ENCODE data around the gene SLC22A2. TPM values are rescaled to one million over a fixed set of nuclear protein-coding genes. Genes with fewer than 3 reads are reported as not detected.

The SLC22A2 gene
- total and polyA plus RNA-seq, 2 of the 13 experiments (the other 11 are each of a cell fraction or from before 2014, with no cell fraction given), result not detected

- TF ChIP-seq, protein P1, sequence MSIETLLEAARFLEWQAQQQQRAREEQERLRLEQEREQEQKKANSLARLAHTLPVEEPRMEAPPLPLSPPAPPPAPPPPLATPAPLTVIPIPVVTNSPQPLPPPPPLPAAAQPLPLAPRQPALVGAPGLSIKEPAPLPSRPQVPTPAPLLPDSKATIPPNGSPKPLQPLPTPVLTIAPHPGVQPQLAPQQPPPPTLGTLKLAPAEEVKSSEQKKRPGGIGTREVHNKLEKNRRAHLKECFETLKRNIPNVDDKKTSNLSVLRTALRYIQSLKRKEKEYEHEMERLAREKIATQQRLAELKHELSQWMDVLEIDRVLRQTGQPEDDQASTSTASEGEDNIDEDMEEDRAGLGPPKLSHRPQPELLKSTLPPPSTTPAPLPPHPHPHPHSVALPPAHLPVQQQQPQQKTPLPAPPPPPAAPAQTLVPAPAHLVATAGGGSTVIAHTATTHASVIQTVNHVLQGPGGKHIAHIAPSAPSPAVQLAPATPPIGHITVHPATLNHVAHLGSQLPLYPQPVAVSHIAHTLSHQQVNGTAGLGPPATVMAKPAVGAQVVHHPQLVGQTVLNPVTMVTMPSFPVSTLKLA (IDR thresholded peaks at IDR 0.05), result 0 out of 2 replicates have a peak, but pooled peaks have one; percentile 24
- peak; percentile 36; the same call in 1 of the 2 replicates for TF ChIP-seq RAD21 (CRISPR knock-in tag; IDR thresholded peaks at IDR 0.05)
- no peak for TF ChIP-seq ARHGAP35 (CRISPR knock-in tag; IDR thresholded peaks at IDR 0.05; ENCODE audit: borderline replicate concordance)
- peak; percentile 60; the same call in 1 of the 2 replicates for TF ChIP-seq WIZ (CRISPR knock-in tag; IDR thresholded peaks at IDR 0.05)
- TF ChIP-seq FOXO1 (CRISPR knock-in tag; IDR thresholded peaks at IDR 0.05), result peak; percentile 85; the same call in 1 of the 2 replicates
- TF ChIP-seq FOXK2 (IDR thresholded peaks at IDR 0.05), result no peak
- 0 out of 2 replicates have a peak, but pooled peaks have one; percentile 20 for TF ChIP-seq ZFX (CRISPR knock-in tag; IDR thresholded peaks at IDR 0.05; ENCODE audit: low read depth)
- TF ChIP-seq ARNTL (CRISPR knock-in tag; IDR thresholded peaks at IDR 0.05), result 0 out of 2 replicates have a peak, but pooled peaks have one; percentile 36
- TF ChIP-seq, protein P2, sequence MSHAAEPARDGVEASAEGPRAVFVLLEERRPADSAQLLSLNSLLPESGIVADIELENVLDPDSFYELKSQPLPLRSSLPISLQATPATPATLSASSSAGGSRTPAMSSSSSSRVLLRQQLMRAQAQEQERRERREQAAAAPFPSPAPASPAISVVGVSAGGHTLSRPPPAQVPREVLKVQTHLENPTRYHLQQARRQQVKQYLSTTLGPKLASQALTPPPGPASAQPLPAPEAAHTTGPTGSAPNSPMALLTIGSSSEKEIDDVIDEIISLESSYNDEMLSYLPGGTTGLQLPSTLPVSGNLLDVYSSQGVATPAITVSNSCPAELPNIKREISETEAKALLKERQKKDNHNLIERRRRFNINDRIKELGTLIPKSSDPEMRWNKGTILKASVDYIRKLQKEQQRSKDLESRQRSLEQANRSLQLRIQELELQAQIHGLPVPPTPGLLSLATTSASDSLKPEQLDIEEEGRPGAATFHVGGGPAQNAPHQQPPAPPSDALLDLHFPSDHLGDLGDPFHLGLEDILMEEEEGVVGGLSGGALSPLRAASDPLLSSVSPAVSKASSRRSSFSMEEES (CRISPR knock-in tag; IDR thresholded peaks at IDR 0.05), result 0 out of 2 replicates have a peak, but pooled peaks have one; percentile 19
- TF ChIP-seq NKX3-1 (CRISPR knock-in tag; IDR thresholded peaks at IDR 0.05), result no peak
- TF ChIP-seq MXD4 (CRISPR knock-in tag; IDR thresholded peaks at IDR 0.05), result peak; percentile 51; the same call in 1 of the 2 replicates
- peak; percentile 82 for TF ChIP-seq ATF7 (IDR thresholded peaks at IDR 0.05)
- peak; percentile 84 for TF ChIP-seq ATF7 (CRISPR knock-in tag; IDR thresholded peaks at IDR 0.05)
- TF ChIP-seq, protein P3, sequence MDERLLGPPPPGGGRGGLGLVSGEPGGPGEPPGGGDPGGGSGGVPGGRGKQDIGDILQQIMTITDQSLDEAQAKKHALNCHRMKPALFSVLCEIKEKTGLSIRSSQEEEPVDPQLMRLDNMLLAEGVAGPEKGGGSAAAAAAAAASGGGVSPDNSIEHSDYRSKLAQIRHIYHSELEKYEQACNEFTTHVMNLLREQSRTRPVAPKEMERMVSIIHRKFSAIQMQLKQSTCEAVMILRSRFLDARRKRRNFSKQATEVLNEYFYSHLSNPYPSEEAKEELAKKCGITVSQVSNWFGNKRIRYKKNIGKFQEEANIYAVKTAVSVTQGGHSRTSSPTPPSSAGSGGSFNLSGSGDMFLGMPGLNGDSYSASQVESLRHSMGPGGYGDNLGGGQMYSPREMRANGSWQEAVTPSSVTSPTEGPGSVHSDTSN (CRISPR knock-in tag; IDR thresholded peaks at IDR 0.05), result peak; percentile 57; the same call in 1 of the 2 replicates
- peak; percentile 29; the same call in 1 of the 2 replicates for TF ChIP-seq BCL3 (CRISPR knock-in tag; IDR thresholded peaks at IDR 0.05)
- TF ChIP-seq CREM (IDR thresholded peaks at IDR 0.05), result peak; percentile 24; the same call in 1 of the 2 replicates
- no peak for TF ChIP-seq CREM (CRISPR knock-in tag; IDR thresholded peaks at IDR 0.05)
- no peak for TF ChIP-seq ZNF124 (CRISPR knock-in tag; IDR thresholded peaks at IDR 0.05)
- TF ChIP-seq, protein P4, sequence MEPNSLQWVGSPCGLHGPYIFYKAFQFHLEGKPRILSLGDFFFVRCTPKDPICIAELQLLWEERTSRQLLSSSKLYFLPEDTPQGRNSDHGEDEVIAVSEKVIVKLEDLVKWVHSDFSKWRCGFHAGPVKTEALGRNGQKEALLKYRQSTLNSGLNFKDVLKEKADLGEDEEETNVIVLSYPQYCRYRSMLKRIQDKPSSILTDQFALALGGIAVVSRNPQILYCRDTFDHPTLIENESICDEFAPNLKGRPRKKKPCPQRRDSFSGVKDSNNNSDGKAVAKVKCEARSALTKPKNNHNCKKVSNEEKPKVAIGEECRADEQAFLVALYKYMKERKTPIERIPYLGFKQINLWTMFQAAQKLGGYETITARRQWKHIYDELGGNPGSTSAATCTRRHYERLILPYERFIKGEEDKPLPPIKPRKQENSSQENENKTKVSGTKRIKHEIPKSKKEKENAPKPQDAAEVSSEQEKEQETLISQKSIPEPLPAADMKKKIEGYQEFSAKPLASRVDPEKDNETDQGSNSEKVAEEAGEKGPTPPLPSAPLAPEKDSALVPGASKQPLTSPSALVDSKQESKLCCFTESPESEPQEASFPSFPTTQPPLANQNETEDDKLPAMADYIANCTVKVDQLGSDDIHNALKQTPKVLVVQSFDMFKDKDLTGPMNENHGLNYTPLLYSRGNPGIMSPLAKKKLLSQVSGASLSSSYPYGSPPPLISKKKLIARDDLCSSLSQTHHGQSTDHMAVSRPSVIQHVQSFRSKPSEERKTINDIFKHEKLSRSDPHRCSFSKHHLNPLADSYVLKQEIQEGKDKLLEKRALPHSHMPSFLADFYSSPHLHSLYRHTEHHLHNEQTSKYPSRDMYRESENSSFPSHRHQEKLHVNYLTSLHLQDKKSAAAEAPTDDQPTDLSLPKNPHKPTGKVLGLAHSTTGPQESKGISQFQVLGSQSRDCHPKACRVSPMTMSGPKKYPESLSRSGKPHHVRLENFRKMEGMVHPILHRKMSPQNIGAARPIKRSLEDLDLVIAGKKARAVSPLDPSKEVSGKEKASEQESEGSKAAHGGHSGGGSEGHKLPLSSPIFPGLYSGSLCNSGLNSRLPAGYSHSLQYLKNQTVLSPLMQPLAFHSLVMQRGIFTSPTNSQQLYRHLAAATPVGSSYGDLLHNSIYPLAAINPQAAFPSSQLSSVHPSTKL (CRISPR knock-in tag; IDR thresholded peaks at IDR 0.05), result peak; percentile 85
- TF ChIP-seq ZNF224 (CRISPR knock-in tag; IDR thresholded peaks at IDR 0.05), result 0 out of 2 replicates have a peak, but pooled peaks have one; percentile 70
- 0 out of 2 replicates have a peak, but pooled peaks have one; percentile 41 for TF ChIP-seq THAP11 (CRISPR knock-in tag; IDR thresholded peaks at IDR 0.05)
Observed at GRCh38 chr6:160254467-160255312, 3.9 kb downstream of the SLC22A2 start (continued).

Data from HepG2 (cell line).